HL-60 (cell line): ENCODE results near the gene CTNNA2.

Source experiments
- DNase-seq, 2 experiments: peaks; one replicate each; pipeline ENCODE4 v3.0.0-alpha.2; 2010 to 2020; ENCODE audit warnings: low read depth in 1 of 2, low spot score in 1 of 2
- H3K27ac ChIP-seq: fragments of 250-450 bp; sonication (Bioruptor Pico); replicated peaks from 2 replicates; pipeline ENCODE4 v1.5.1; 2020; ENCODE audit warnings: mild to moderate bottlenecking, moderate library complexity
- H3K27me3 ChIP-seq: fragments of 250-450 bp; sonication (Bioruptor Pico); 2 replicates; pipeline ENCODE4 v1.5.1; 2021; ENCODE audit warnings: mild to moderate bottlenecking, moderate library complexity; ENCODE audit not compliant: insufficient read depth, poor library complexity, severe bottlenecking
- H3K4me3 ChIP-seq: replicated peaks from 2 replicates; pipeline ENCODE4 v1.5.1; 2011; ENCODE audit warnings: mild to moderate bottlenecking, control low read depth, low read length; ENCODE audit not compliant: insufficient read depth
- GABPA ChIP-seq: IDR thresholded peaks from 2 replicates; pipeline ENCODE4 v1.6.1; 2012; ENCODE audit warnings: low read depth
- POLR2AphosphoS5 ChIP-seq: IDR thresholded peaks from 2 replicates; pipeline ENCODE4 v1.6.1; 2012; ENCODE audit warnings: low read depth
- REST ChIP-seq: IDR thresholded peaks from 2 replicates; pipeline ENCODE4 v1.6.1; 2012; ENCODE audit warnings: low read depth; ENCODE audit not compliant: insufficient replicate concordance
- SPI1 ChIP-seq: IDR thresholded peaks from 2 replicates; pipeline ENCODE4 v1.6.1; 2012; ENCODE audit warnings: low read depth, mild to moderate bottlenecking, borderline replicate concordance
- TF ChIP-seq, protein P1 (sequence below): IDR thresholded peaks from one replicate; pipeline ENCODE4 v1.5.1; 2011; ENCODE audit warnings: low read length, control low read depth, inconsistent platforms; ENCODE audit not compliant: insufficient read depth

The CTNNA2 gene

GRCh38 chr2:79835911-79836310 lies 323.1 kb downstream of the CTNNA2 start:
- no peak for DNase-seq
- H3K4me3 ChIP-seq, result no peak overlapping the region
- no peaks in the 10 kb centered on the region for H3K27me3 ChIP-seq
- no peak overlapping the region for H3K27ac ChIP-seq
- no peak for TF ChIP-seq GABPA
- no peak for TF ChIP-seq REST
- no peak for TF ChIP-seq SPI1
- TF ChIP-seq, protein P1, sequence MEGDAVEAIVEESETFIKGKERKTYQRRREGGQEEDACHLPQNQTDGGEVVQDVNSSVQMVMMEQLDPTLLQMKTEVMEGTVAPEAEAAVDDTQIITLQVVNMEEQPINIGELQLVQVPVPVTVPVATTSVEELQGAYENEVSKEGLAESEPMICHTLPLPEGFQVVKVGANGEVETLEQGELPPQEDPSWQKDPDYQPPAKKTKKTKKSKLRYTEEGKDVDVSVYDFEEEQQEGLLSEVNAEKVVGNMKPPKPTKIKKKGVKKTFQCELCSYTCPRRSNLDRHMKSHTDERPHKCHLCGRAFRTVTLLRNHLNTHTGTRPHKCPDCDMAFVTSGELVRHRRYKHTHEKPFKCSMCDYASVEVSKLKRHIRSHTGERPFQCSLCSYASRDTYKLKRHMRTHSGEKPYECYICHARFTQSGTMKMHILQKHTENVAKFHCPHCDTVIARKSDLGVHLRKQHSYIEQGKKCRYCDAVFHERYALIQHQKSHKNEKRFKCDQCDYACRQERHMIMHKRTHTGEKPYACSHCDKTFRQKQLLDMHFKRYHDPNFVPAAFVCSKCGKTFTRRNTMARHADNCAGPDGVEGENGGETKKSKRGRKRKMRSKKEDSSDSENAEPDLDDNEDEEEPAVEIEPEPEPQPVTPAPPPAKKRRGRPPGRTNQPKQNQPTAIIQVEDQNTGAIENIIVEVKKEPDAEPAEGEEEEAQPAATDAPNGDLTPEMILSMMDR, result no peak
- TF ChIP-seq POLR2AphosphoS5, result no peak

DNA sequence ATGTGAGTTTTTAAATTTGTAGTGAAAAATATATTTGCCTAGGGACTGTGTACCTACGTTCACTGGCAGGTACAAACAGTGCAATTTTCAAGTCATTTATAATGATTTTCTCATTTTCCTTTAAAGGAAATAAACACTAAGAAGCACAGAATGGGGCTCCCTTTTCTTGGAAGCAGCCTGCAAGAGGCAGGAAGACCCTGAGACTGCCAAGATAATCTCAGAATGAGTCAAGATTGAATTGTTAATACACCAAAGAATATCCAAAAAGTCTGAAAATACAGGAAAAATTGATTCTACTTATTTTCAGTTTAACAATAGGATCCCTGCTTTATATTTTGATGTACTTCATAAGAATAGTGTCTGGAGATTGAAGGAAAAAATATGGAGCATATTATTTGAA lies 331.2 kb downstream of the CTNNA2 start:
- TF ChIP-seq, protein P1, result no peak
- TF ChIP-seq REST, result no peak
- no peak for TF ChIP-seq POLR2AphosphoS5
- no peak for TF ChIP-seq SPI1
- TF ChIP-seq GABPA, result no peak
- no peaks in the 10 kb centered on the region for H3K27me3 ChIP-seq

GRCh38 chr2:79846878-79847277 lies 334.0 kb downstream of the CTNNA2 start:
- TF ChIP-seq SPI1, result no peak
- TF ChIP-seq REST, result no peak
- TF ChIP-seq, protein P1, result no peak
- no peak for TF ChIP-seq POLR2AphosphoS5
- TF ChIP-seq GABPA, result no peak
- no peak for DNase-seq
- Histone ChIP-seq H3K27ac (no peak overlapping the region), H3K27me3 (no peaks in the 10 kb centered on the region), H3K4me3 (no peak overlapping the region)

More for the DNA sequence above, 331.2 kb downstream of the CTNNA2 start:
- no peak for DNase-seq
- no peak overlapping the region for H3K27ac ChIP-seq
- no peak overlapping the region for H3K4me3 ChIP-seq
